ENCODE measurements around the gene YRDC.

The YRDC gene

GRCh38 chr1:37831109-37831508, 23.1 kb upstream of the YRDC start:
- peaks cover 9% of the 10 kb centered on the region for H3K36me3 ChIP-seq (replicated peaks; ENCODE audit: low read depth, low read length)
- H3K79me2 ChIP-seq (ENCODE audit: low read length) = no peaks in the 10 kb centered on the region
- no peak overlapping the region for H3K27ac ChIP-seq (ENCODE audit: low read length)
- TF ChIP-seq EZH2phosphoT487 (IDR thresholded peaks at IDR 0.05; ENCODE audit: low read depth) (no peak), CTCF (IDR thresholded peaks at IDR 0.05; ENCODE audit: low read depth, low read length) (no peak)
- no peak overlapping the region for H3K9ac ChIP-seq (ENCODE audit: low read length)
- no peak overlapping the region for H3K4me2 ChIP-seq (ENCODE audit: low read length)
- no peak overlapping the region for H3K4me3 ChIP-seq (ENCODE audit: low read length)
- no peaks in the 10 kb centered on the region for H3K9me3 ChIP-seq (ENCODE audit: insufficient read depth, low read length)
- no peak overlapping the region for H2AFZ ChIP-seq (ENCODE audit: low read depth, low read length)
- H4K20me1 ChIP-seq (ENCODE audit: insufficient read depth, low read length) = no peaks in the 10 kb centered on the region
- H3K4me1 ChIP-seq (ENCODE audit: low read length) = no peaks in the 10 kb centered on the region
- no peaks in the 10 kb centered on the region for H3K27me3 ChIP-seq (ENCODE audit: low read depth, low read length)

- no peaks in the 10 kb centered on the region for H3K27me3 ChIP-seq (ENCODE audit: low read depth, low read length)
- H3K79me2 ChIP-seq (ENCODE audit: low read length) = no peaks in the 10 kb centered on the region
- H3K4me1 ChIP-seq (ENCODE audit: low read length) = no peaks in the 10 kb centered on the region
- no peaks in the 10 kb centered on the region for H4K20me1 ChIP-seq (ENCODE audit: insufficient read depth, low read length)
- H3K9ac ChIP-seq (ENCODE audit: low read length) = no peak overlapping the region
- no peak overlapping the region for H2AFZ ChIP-seq (ENCODE audit: low read depth, low read length)
- TF ChIP-seq CTCF (IDR thresholded peaks at IDR 0.05; ENCODE audit: low read depth, low read length) (no peak), EZH2phosphoT487 (IDR thresholded peaks at IDR 0.05; ENCODE audit: low read depth) (no peak)
- H3K36me3 ChIP-seq (replicated peaks; ENCODE audit: low read depth, low read length) = peaks cover 5% of the 10 kb centered on the region
- no peak overlapping the region for H3K4me3 ChIP-seq (ENCODE audit: low read length)
- H3K27ac ChIP-seq (ENCODE audit: low read length) = no peak overlapping the region
- no peak overlapping the region for H3K4me2 ChIP-seq (ENCODE audit: low read length)
- H3K9me3 ChIP-seq (ENCODE audit: insufficient read depth, low read length) = no peaks in the 10 kb centered on the region
These were observed 20.5 kb upstream of the YRDC start for GRCh38 chr1:37828410-37829074.

- Histone ChIP-seq H3K4me3 (ENCODE audit: low read length) (no peak overlapping the region), H3K9me3 (ENCODE audit: insufficient read depth, low read length) (no peaks in the 10 kb centered on the region), H3K9ac (ENCODE audit: low read length) (no peak overlapping the region), H3K27ac (ENCODE audit: low read length) (no peak overlapping the region), H3K79me2 (ENCODE audit: low read length) (no peaks in the 10 kb centered on the region), H2AFZ (ENCODE audit: low read depth, low read length) (no peak overlapping the region), H3K36me3 (replicated peaks; ENCODE audit: low read depth, low read length) (peaks cover 16% of the 10 kb centered on the region), H4K20me1 (ENCODE audit: insufficient read depth, low read length) (no peaks in the 10 kb centered on the region), H3K4me2 (ENCODE audit: low read length) (no peak overlapping the region), H3K27me3 (ENCODE audit: low read depth, low read length) (no peaks in the 10 kb centered on the region), H3K4me1 (ENCODE audit: low read length) (peaks cover 7% of the 10 kb centered on the region)
- TF ChIP-seq CTCF (IDR thresholded peaks at IDR 0.05; ENCODE audit: low read depth, low read length) (no peak), EZH2phosphoT487 (IDR thresholded peaks at IDR 0.05; ENCODE audit: low read depth) (no peak)
These were observed 17.5 kb upstream of the YRDC start for GRCh38 chr1:37825506-37825905.

GRCh38 chr1:37824001-37824400, 16.0 kb upstream of the YRDC start:
- Histone ChIP-seq H3K27ac (ENCODE audit: low read length) (no peak overlapping the region), H3K9me3 (ENCODE audit: insufficient read depth, low read length) (no peaks in the 10 kb centered on the region), H3K4me3 (ENCODE audit: low read length) (no peak overlapping the region), H3K4me2 (ENCODE audit: low read length) (no peak overlapping the region), H3K4me1 (ENCODE audit: low read length) (peaks cover 20% of the 10 kb centered on the region), H3K9ac (ENCODE audit: low read length) (no peak overlapping the region), H2AFZ (ENCODE audit: low read depth, low read length) (no peak overlapping the region), H4K20me1 (ENCODE audit: insufficient read depth, low read length) (no peaks in the 10 kb centered on the region), H3K27me3 (ENCODE audit: low read depth, low read length) (no peaks in the 10 kb centered on the region), H3K36me3 (replicated peaks; ENCODE audit: low read depth, low read length) (peaks cover 27% of the 10 kb centered on the region), H3K79me2 (ENCODE audit: low read length) (no peaks in the 10 kb centered on the region)
- TF ChIP-seq EZH2phosphoT487 (IDR thresholded peaks at IDR 0.05; ENCODE audit: low read depth) (no peak), CTCF (IDR thresholded peaks at IDR 0.05; ENCODE audit: low read depth, low read length) (no peak)

All from OCI-LY3 (cell line).